Neuronal stem cell (in vitro differentiated cells): ENCODE measurements around the gene TRDN.

Source experiments
- DNase-seq: peaks from one replicate; pipeline ENCODE4 v3.0.0-alpha.2; 2013; ENCODE audit warnings: low spot score
- H2AFZ ChIP-seq: one replicate; pipeline ENCODE4 v1.6.1; 2013; ENCODE audit warnings: mild to moderate bottlenecking, low read length, inconsistent platforms
- H2AK5ac ChIP-seq: 2 replicates; pipeline ENCODE4 v1.6.1; 2013; ENCODE audit warnings: low read depth, mild to moderate bottlenecking, inconsistent platforms, low read length, moderate library complexity, mixed read lengths
- H2BK120ac ChIP-seq: 2 replicates; pipeline ENCODE4 v1.6.1; 2013; ENCODE audit warnings: low read depth, mild to moderate bottlenecking, inconsistent platforms, low read length, moderate library complexity, mixed read lengths
- H2BK12ac ChIP-seq: one replicate; pipeline ENCODE4 v1.6.1; 2013; ENCODE audit warnings: low read length, inconsistent platforms
- H2BK15ac ChIP-seq: 2 replicates; pipeline ENCODE4 v1.6.1; 2013; ENCODE audit warnings: mild to moderate bottlenecking, low read length, inconsistent platforms, mixed read lengths
- H2BK5ac ChIP-seq: one replicate; pipeline ENCODE4 v1.6.1; 2013; ENCODE audit warnings: inconsistent platforms, mild to moderate bottlenecking, low read length, moderate library complexity
- H3K14ac ChIP-seq: one replicate; pipeline ENCODE4 v1.6.1; 2013; ENCODE audit warnings: low read length, inconsistent platforms
- H3K18ac ChIP-seq: 2 replicates; pipeline ENCODE4 v1.6.1; 2013; ENCODE audit warnings: low read length, inconsistent platforms
- H3K23ac ChIP-seq: 2 replicates; pipeline ENCODE4 v1.6.1; 2013; ENCODE audit warnings: low read depth, mild to moderate bottlenecking, mixed read lengths, low read length, inconsistent platforms; ENCODE audit not compliant: poor library complexity
- H3K27ac ChIP-seq: replicated peaks from 3 replicates; pipeline ENCODE4 v1.5.1; 2013; ENCODE audit warnings: low read length, inconsistent platforms
- H3K27me3 ChIP-seq, 3 experiments: 2 replicates each; pipeline ENCODE4 v1.6.1; 2013; ENCODE audit warnings: low read length in 3 of 3, mild to moderate bottlenecking in 2 of 3, inconsistent platforms in 1 of 3, low read depth in 1 of 3, mixed read lengths in 1 of 3, moderate library complexity in 1 of 3; ENCODE audit not compliant: control insufficient read depth in 3 of 3, insufficient read depth in 3 of 3
- H3K36me3 ChIP-seq, 2 donors: replicated peaks in 1 of 2; 2 replicates each; pipeline ENCODE4 v1.6.1; 2013; ENCODE audit warnings: low read length in 2 of 2; ENCODE audit not compliant: control insufficient read depth in 2 of 2, insufficient read depth in 2 of 2
- H3K4ac ChIP-seq: 2 replicates; pipeline ENCODE4 v1.6.1; 2013; ENCODE audit warnings: inconsistent platforms, mild to moderate bottlenecking, low read length, moderate library complexity
- H3K4me1 ChIP-seq, 2 donors: 1 replicate in 1 of 2; 2 replicates in 1 of 2; pipeline ENCODE4 v1.6.1; 2013; ENCODE audit warnings: low read length in 2 of 2, low read depth in 1 of 2; ENCODE audit not compliant: control insufficient read depth in 2 of 2, insufficient read depth in 1 of 2
- H3K4me2 ChIP-seq: one replicate; pipeline ENCODE4 v1.6.1; 2013; ENCODE audit warnings: mild to moderate bottlenecking, low read length, inconsistent platforms; ENCODE audit not compliant: insufficient read depth, poor library complexity, severe bottlenecking
- H3K4me3 ChIP-seq, 2 donors: 2 replicates each; pipeline ENCODE4 v1.5.1; 2013; ENCODE audit warnings: low read length in 2 of 2, mild to moderate bottlenecking in 2 of 2, inconsistent platforms in 1 of 2, moderate library complexity in 1 of 2
- H3K79me1 ChIP-seq: one replicate; pipeline ENCODE4 v1.6.1; 2013; ENCODE audit warnings: low read depth, mild to moderate bottlenecking, inconsistent platforms, low read length, moderate library complexity
- H3K9ac ChIP-seq: one replicate; pipeline ENCODE4 v1.6.1; 2013; ENCODE audit warnings: mild to moderate bottlenecking, low read depth, low read length, inconsistent platforms; ENCODE audit not compliant: poor library complexity
- H3K9me3 ChIP-seq, 2 donors: replicated peaks in 1 of 2; 2 replicates each; pipeline versions ENCODE3 to v1.6.1; 2013; ENCODE audit warnings: low read length in 2 of 2, mild to moderate bottlenecking in 2 of 2, inconsistent platforms in 1 of 2, low read depth in 1 of 2, mixed read lengths in 1 of 2, moderate library complexity in 1 of 2; ENCODE audit not compliant: control insufficient read depth in 2 of 2, insufficient read depth in 1 of 2
- H4K8ac ChIP-seq: one replicate; pipeline ENCODE4 v1.6.1; 2013; ENCODE audit warnings: low read depth, mild to moderate bottlenecking, inconsistent platforms, low read length, moderate library complexity
- H4K91ac ChIP-seq: one replicate; pipeline ENCODE4 v1.6.1; 2013; ENCODE audit warnings: low read length, low read depth, mild to moderate bottlenecking, inconsistent platforms; ENCODE audit not compliant: poor library complexity
- WGBS, 2 donors: extraction: QIAGEN DNeasy Blood & Tissue Kit; methylation state at CpG; one replicate each; pipeline ENCODE4 v1.1.7; 2013; ENCODE audit warnings: missing lambda C conversion rate in 2 of 2, mixed read lengths in 1 of 2; ENCODE audit not compliant: insufficient read length in 2 of 2, insufficient replicate concordance in 1 of 2; ENCODE audit errors: extremely low coverage in 2 of 2; 5-methylcytosine and 5-hydroxymethylcytosine counted together

Gene TRDN

DNA sequence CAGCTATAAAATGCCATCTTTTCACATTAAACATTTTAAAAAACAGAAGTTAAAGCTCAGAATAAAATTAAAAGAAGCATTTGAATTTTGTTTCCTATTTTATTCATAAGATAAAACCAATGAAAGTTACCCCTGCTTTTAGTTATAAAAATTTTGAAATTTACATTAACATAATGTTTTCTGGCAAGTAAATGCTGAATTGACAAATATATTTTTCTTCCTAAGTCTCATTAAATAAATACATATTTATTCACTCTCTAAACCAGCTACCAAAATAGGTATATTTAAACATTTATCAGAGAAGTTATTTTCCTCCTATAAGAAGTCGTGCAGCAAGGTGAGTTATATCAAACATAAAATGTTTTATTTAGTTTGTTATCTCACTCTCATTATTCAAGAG lies 213.6 kb downstream of the TRDN start:
- no peak overlapping the region for H3K27ac ChIP-seq
- no CpG with 5 or more reads among the region's 1 CpG for WGBS, 2 donors
- no peak overlapping the region for H3K23ac ChIP-seq
- no peak overlapping the region for H2AK5ac ChIP-seq
- no peak overlapping the region for H2AFZ ChIP-seq
- H2BK5ac ChIP-seq: no peak overlapping the region
- no peak overlapping the region for H3K18ac ChIP-seq
- no peaks in the 10 kb centered on the region for H3K36me3 ChIP-seq
- H3K14ac ChIP-seq: no peak overlapping the region
- H4K8ac ChIP-seq: no peak overlapping the region
- DNase-seq: no peak
- no peak overlapping the region for H2BK120ac ChIP-seq
- no peak overlapping the region for H3K4ac ChIP-seq
- peaks cover 0 to 2% of the 10 kb centered on the region in 2 donors for H3K4me1 ChIP-seq
- H3K9me3 ChIP-seq: no peaks in the 10 kb centered on the region
- H3K4me2 ChIP-seq: no peak overlapping the region
- H3K4me3 ChIP-seq: no peak overlapping the region
- H3K79me1 ChIP-seq: no peaks in the 10 kb centered on the region
- no peak overlapping the region for H3K9ac ChIP-seq
- H2BK15ac ChIP-seq: no peak overlapping the region
- no peaks in the 10 kb centered on the region for H3K27me3 ChIP-seq
- H2BK12ac ChIP-seq: no peak overlapping the region
- H4K91ac ChIP-seq: no peak overlapping the region

DNA sequence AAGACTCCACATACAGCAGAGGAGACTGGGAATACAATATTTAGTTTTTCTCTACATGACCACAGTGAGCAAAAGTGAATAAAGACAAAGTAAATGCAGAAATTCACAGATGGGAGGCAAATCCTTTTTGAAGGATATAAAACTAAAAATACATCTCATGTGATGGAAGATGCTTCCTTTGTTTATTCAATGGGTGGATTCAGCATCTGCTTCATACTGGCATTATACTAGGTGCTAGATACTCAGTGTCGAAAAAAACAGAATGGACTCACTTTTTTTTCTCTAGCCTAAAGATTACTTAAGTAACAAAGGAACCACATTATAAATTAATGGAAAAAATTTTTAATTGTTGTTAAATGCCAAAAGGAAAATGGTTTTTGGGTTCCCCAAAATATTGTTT lies 216.2 kb downstream of the TRDN start:
- H2BK5ac ChIP-seq: no peak overlapping the region

DNA sequence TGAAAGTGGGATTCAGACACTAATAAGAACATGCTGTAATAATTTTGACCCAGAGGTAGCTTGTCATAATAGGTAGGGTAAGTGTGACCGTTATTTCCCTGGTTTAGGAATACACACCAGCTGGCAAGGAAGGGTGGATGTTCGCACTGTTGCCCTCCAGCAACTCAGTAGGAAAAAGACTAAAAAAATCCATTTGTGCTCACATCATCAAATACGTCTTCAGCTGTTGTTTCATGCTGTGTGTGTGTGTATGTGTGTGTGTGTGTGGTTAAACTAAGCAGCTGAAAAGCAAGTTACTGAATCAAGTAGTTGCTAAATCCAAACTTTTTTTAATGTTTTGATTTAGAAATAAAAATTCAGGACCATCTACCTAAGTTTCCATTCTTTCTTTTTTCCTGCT lies 218.7 kb downstream of the TRDN start:
- H2AFZ ChIP-seq: no peak overlapping the region
- H3K27ac ChIP-seq: no peak overlapping the region
- no peak overlapping the region for H4K91ac ChIP-seq
- H2AK5ac ChIP-seq: no peak overlapping the region
- no peak overlapping the region for H3K23ac ChIP-seq
- peaks cover 0 to 5% of the 10 kb centered on the region in 2 donors for H3K4me1 ChIP-seq
- no peak overlapping the region for H3K18ac ChIP-seq
- H3K36me3 ChIP-seq: no peaks in the 10 kb centered on the region
- no peak overlapping the region for H4K8ac ChIP-seq
- WGBS, 2 donors: no CpG with 5 or more reads among the region's 3 CpGs
- H2BK120ac ChIP-seq: no peak overlapping the region
- H3K27me3 ChIP-seq: no peaks in the 10 kb centered on the region
- H2BK5ac ChIP-seq: no peak overlapping the region
- no peak overlapping the region for H2BK15ac ChIP-seq
- H3K9me3 ChIP-seq: no peaks in the 10 kb centered on the region
- no peak overlapping the region for H3K4ac ChIP-seq
- no peak overlapping the region for H3K14ac ChIP-seq
- H2BK12ac ChIP-seq: no peak overlapping the region
- no peaks in the 10 kb centered on the region for H3K79me1 ChIP-seq
- no peak overlapping the region for H3K4me3 ChIP-seq
- H3K4me2 ChIP-seq: no peak overlapping the region
- DNase-seq: no peak
- no peak overlapping the region for H3K9ac ChIP-seq

More for the DNA sequence above, 216.2 kb downstream of the TRDN start:
- Histone ChIP-seq H2AFZ (peak overlapping the region; percentile 42), H3K27me3 (no peaks in the 10 kb centered on the region), H4K91ac (no peak overlapping the region), H4K8ac (no peak overlapping the region), H3K36me3 (no peaks in the 10 kb centered on the region), H3K18ac (no peak overlapping the region), H3K79me1 (no peaks in the 10 kb centered on the region), H3K27ac (no peak overlapping the region), H2BK120ac (no peak overlapping the region), H3K9me3 (no peaks in the 10 kb centered on the region), H2AK5ac (no peak overlapping the region), H3K14ac (no peak overlapping the region), H3K9ac (no peak overlapping the region), H3K4ac (no peak overlapping the region), H3K23ac (no peak overlapping the region), H3K4me1 (peaks cover 2 to 5% of the 10 kb centered on the region in 2 donors), H3K4me2 (no peak overlapping the region), H2BK15ac (no peak overlapping the region), H2BK12ac (no peak overlapping the region), H3K4me3 (no peak overlapping the region)
- DNase-seq: no peak
- WGBS, 2 donors: no CpG with 5 or more reads among the region's 1 CpG

DNA sequence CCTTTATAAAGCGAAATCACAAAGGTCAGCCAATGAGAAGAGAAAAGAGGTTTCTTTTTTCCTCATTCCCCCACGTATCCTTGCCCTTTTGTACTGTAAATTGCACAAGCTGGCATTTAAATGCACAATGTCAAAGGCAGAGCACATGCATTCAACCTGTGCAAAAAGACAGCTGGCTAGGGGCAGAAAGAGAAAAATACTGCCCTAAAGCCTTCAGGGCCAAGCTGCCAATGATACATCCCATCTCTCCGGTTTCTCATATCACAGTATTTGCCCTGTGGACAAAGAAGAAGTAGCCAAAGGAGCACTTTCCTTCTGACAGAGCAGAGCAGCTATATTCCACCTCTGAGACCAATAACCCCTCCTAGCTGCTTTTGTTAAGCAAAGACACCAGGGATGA lies 219.2 kb downstream of the TRDN start:
- Histone ChIP-seq H3K23ac (no peak overlapping the region), H3K4me1 (peaks cover 0 to 5% of the 10 kb centered on the region in 2 donors), H3K18ac (no peak overlapping the region), H3K14ac (no peak overlapping the region), H2AK5ac (no peak overlapping the region), H2BK12ac (no peak overlapping the region), H3K79me1 (no peaks in the 10 kb centered on the region), H3K4me2 (no peak overlapping the region), H2BK15ac (no peak overlapping the region), H3K9ac (no peak overlapping the region), H3K4ac (no peak overlapping the region), H3K4me3 (no peak overlapping the region), H3K27ac (no peak overlapping the region), H4K8ac (no peak overlapping the region), H3K9me3 (no peaks in the 10 kb centered on the region), H2BK120ac (no peak overlapping the region), H3K27me3 (no peaks in the 10 kb centered on the region), H4K91ac (no peak overlapping the region), H2BK5ac (no peak overlapping the region), H2AFZ (peak overlapping the region; percentile 65), H3K36me3 (no peaks in the 10 kb centered on the region)
- no CpG with 5 or more reads among the region's 3 CpGs for WGBS, 2 donors
- no peak for DNase-seq
